Kidney epithelial cell (primary cell): ENCODE results near the gene CADPS. TPM values are rescaled to one million over a fixed set of nuclear protein-coding genes. Genes with fewer than 3 reads are reported as not detected.

Experiments used
- DNase-seq: peaks from one replicate; pipeline ENCODE4 v3.0.0-alpha.2; 2010; ENCODE audit warnings: low read depth
- H3K27me3 ChIP-seq: 2 replicates; pipeline ENCODE4 v1.6.0; 2011; ENCODE audit warnings: low read length; ENCODE audit not compliant: control insufficient read depth, insufficient read depth
- H3K36me3 ChIP-seq: 2 replicates; pipeline ENCODE4 v1.5.1; 2011; ENCODE audit warnings: low read length; ENCODE audit not compliant: control insufficient read depth, insufficient read depth
- H3K4me3 ChIP-seq: 2 replicates; pipeline ENCODE4 v1.5.1; 2011; ENCODE audit warnings: low read depth, mild to moderate bottlenecking, control low read depth, low read length
- total RNA-seq: library from RNA; depleted of rRNA; stranded (reverse); fragments of >200 nt; gene quantifications from 2 replicates; pipeline ENCODE4 v1.2.3, GENCODE V29; 2015
- TF ChIP-seq, protein P1 (sequence below): IDR thresholded peaks from 2 replicates; pipeline ENCODE4 v1.5.1; 2011; ENCODE audit warnings: mild to moderate bottlenecking, moderate library complexity, low read length, control low read depth, inconsistent platforms; ENCODE audit not compliant: insufficient read depth, poor library complexity, severe bottlenecking

CADPS gene
- total RNA-seq, 1 donor from 2014 or later = 0.08 TPM

DNA sequence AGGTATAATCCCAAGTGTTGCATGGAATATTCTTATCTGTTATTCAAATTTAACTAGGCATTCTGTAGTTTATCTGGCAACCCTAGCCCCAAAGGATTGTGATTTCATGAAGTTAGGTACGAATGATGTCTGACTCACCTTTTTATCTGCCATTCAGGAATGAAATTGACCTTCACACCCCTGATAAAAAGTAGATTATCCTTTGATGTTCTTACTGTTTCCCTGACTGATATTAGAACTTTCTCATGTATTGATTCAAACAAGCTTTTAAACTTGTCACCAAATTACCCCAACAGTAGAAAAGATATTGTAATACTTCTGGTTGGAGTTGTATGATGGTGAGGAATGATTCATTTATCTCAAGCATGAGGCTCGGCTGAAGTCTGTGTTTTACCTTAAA is 43.6 kb upstream of the CADPS start:
- TF ChIP-seq, protein P1, sequence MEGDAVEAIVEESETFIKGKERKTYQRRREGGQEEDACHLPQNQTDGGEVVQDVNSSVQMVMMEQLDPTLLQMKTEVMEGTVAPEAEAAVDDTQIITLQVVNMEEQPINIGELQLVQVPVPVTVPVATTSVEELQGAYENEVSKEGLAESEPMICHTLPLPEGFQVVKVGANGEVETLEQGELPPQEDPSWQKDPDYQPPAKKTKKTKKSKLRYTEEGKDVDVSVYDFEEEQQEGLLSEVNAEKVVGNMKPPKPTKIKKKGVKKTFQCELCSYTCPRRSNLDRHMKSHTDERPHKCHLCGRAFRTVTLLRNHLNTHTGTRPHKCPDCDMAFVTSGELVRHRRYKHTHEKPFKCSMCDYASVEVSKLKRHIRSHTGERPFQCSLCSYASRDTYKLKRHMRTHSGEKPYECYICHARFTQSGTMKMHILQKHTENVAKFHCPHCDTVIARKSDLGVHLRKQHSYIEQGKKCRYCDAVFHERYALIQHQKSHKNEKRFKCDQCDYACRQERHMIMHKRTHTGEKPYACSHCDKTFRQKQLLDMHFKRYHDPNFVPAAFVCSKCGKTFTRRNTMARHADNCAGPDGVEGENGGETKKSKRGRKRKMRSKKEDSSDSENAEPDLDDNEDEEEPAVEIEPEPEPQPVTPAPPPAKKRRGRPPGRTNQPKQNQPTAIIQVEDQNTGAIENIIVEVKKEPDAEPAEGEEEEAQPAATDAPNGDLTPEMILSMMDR = no peak
- DNase-seq = no peak
- Histone ChIP-seq H3K27me3 (no peaks in the 10 kb centered on the region), H3K36me3 (no peaks in the 10 kb centered on the region), H3K4me3 (no peak overlapping the region)

DNA sequence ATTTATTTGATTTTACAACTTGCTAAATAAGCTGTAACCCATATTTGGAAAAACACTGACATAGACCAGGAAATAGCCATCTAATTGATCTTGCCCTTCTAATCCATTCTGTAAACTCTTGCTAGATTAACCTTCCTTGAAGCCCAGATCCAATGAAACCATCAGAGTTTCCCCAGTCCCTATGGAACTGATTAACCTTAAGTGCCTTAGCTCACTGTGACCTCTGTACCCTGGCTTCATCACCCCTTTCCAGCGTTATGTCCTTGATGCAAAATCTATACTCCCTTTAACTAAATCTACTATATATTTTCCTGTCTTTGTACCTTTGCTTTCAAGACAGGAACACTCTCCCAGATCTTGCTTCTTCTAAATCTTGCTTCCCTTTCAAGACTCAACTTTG is 42.9 kb upstream of the CADPS start:
- no peaks in the 10 kb centered on the region for H3K27me3 ChIP-seq
- no peak for DNase-seq
- no peak overlapping the region for H3K4me3 ChIP-seq
- TF ChIP-seq, protein P1 = no peak
- H3K36me3 ChIP-seq = no peaks in the 10 kb centered on the region

DNA sequence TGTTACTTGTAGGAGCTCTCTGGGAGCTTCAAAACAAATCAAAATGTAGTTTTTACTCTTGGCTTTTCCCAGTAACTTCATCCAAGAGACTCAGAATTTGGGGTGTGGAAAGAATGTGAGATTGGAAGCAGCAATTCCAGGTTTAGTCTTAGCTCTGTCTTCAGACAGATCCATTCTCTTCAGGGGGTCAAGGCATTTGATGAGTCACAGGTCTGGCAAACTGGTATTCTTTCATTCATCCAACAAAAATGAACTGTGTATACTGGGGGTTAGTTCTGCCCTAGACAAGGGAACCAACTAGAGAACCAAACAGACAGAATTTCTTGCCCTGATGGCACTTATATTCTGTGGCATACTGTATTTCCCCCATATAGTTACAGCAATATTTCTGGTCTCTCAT is 36.3 kb upstream of the CADPS start:
- Histone ChIP-seq H3K36me3 (no peaks in the 10 kb centered on the region), H3K27me3 (no peaks in the 10 kb centered on the region), H3K4me3 (no peak overlapping the region)
- no peak for DNase-seq
- TF ChIP-seq, protein P1 = no peak

DNA sequence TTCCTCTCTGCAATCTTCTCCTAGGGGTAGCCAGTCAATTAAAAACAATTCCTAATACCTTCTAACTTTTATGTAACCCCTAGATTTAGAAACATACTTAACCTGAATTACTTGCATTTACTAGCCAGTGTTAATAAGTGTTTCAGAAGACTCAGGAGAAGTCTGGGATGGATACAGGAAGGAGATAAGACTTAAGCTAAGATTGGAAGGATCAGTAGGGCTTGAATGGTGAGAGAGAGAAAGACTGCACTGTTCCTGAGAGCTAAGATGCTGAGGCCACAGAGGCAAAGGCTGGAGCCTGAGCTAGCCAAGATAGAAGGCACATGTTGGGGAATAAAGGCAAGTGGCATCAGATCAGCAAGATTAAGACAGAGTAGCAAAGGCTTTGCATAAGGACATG is 30.1 kb upstream of the CADPS start:
- no peaks in the 10 kb centered on the region for H3K27me3 ChIP-seq
- no peaks in the 10 kb centered on the region for H3K36me3 ChIP-seq
- no peak for DNase-seq
- H3K4me3 ChIP-seq = no peak overlapping the region
- TF ChIP-seq, protein P1 = no peak

DNA sequence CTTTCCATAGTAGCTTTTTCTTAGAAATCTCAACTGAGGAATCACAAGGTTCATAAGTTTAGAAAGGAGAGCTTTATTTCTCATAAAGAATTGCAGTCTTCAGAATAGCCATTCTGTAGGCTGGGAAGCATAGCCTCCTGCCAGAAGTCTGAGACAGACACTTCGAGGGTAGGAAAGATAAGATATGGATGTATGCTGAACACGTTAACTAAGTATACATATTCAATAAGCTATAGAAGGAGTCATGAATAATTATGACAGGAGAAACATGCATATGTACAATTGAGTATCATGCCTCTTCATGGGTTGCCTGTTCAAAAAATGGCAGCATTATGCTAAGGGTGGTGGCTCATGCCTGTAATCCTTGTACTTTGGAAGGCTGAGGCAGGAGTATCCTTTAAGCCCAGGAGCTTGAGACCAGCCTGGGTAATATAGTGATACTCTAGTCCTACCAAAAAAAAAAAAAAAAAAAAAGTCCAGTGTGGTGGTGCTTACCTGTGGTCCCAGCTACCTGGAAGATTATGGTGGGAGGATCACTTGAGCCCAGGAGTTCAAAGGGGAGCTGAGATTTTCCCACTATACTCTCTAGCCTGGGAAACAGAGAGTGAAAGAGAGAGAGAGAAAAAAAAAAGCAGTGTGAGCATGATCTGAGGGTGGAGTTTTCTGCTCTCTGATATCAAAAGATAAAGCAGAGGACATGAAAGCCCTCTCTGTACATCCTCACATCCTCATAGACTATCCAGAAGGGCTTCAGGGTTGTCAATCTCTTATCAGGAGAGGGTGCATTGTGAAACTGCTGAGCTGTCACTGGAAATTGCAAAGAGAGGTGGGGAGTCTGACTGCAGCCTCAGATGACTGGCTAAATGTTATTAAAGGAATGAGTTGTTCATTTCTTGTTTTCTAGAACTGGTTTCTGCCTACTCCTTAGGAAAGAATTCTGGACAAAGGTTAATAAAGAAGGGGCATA is 23.6 kb upstream of the CADPS start:
- TF ChIP-seq, protein P1 = no peak
- Histone ChIP-seq H3K36me3 (no peaks in the 10 kb centered on the region), H3K4me3 (no peak overlapping the region), H3K27me3 (no peaks in the 10 kb centered on the region)
- no peak for DNase-seq

DNA sequence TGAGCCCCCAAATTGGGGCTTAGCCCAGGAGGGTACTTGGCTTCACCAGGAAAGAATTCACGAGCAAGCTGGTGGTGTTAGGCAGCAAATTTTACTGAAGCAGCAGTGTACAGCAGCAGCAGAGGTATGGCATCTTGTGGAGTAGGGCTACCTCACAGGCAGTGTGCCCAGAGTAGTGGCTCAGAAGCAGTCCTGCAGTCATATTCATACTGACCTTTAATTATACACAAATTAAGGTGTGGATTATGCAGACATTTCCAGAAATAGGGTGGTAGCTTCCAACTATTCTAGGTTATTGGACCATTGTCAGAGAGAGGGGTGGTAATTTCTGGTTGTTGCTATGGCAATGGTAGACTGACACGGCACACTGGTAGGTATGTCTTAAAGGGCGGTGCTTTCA is 20.7 kb upstream of the CADPS start:
- TF ChIP-seq, protein P1 = no peak
- no peak for DNase-seq
- Histone ChIP-seq H3K36me3 (no peaks in the 10 kb centered on the region), H3K27me3 (no peaks in the 10 kb centered on the region), H3K4me3 (no peak overlapping the region)
